ENCODE results near the gene SLC4A9.
A peak's percentile ranks its signal among the peaks of the same experiment; 100 is the strongest.
"Not testable (repeated sequence)": the region's sequence is repeated elsewhere in the genome, so short reads cannot be mapped to it uniquely, and the experiment has no call there.

The SLC4A9 gene

DNA sequence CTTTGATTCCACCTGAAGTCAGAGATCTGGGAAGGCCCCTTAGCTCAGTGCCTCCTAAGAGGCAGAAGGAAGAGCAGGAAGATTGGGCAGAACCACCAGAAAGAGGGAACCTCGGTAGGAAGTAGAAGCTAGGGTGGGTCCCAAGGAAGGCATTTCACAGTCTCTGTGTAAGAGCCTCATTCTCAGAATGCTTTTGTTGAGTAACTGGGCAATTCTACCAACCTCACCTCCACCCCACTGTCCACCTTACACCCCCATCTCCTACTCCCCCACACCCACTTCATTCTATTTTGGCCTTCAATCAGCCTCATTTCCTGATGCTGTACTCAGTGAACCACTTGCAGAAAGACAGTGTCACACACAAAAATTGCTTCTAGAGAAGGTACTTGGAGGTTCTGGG lies 17.1 kb upstream of the SLC4A9 start:
- DNase-seq (ENCODE audit: low read depth): no peak
- no peak overlapping the region for H3K4me3 ChIP-seq (ENCODE audit: control insufficient read depth, low read depth, low read length)
- TF ChIP-seq CTCF (IDR thresholded peaks at IDR 0.05; ENCODE audit: control insufficient read depth, insufficient read depth, low read depth, low read length, missing control alignments): no peak

GRCh38 chr5:140343849-140344248 lies 16.1 kb upstream of the SLC4A9 start:
- not testable (repeated sequence) for DNase-seq (ENCODE audit: low read depth); H3K4me3 ChIP-seq (ENCODE audit: control insufficient read depth, low read depth, low read length)

DNA sequence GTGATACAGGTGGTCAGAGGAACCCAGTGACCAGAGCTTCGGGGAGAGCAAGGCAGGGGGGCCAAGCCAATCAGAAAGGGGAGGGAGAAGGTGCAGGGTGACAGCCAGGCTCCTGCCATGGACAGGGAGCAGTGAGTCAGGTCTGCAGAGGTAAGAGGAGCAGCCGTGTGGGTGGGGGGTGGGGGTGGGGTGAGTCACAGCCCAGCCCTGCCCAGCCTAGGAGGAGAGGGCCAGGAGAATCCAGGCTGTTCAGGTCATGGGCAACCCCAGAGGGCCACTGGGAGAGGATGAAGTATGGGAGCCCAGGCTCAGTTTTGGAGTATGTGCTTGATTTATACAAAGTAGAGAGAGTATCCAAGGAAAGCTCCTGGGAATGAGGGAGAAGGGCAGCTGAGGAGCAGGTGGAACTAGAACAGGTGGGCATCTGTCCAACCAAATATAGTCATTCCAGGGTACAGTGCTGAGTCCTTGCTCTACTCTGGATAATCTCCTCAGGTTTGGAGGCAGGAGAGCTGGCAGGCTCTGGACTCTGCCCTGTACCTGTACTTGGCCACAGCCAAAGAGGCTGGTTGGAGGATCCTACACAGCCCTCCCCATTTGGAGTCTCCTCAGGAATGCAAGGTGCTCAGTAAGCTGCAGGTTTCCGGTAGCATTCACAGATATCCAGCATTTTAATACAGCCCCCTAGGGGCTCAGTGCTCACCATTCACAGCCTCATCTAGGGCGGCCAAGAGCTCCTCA lies 15.1 kb upstream of the SLC4A9 start:
- TF ChIP-seq CTCF (IDR thresholded peaks at IDR 0.05; ENCODE audit: control insufficient read depth, insufficient read depth, low read depth, low read length, missing control alignments): no peak
- H3K4me3 ChIP-seq (ENCODE audit: control insufficient read depth, low read depth, low read length): no peak overlapping the region
- DNase-seq (ENCODE audit: low read depth): no peak

DNA sequence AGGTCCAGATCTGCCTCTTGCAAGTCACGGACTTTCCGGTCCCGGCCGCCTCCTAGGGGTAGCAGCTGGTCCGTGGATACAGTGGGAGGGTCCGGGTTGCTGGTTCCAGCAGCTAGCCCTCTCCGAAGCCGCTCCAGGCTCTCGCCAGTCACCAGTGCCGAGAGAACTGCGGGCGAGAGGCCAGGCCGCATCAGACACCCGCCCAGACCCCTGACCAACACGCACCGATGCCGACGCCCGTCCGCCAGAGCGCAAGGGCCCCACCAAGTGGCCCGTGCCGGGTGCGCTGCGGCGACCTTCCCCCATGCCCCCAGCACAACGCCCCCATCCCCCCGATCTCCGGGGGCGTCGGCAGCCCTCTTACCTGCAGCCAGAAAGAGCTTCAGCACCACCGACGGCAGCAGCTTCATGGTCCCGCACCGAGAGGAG lies 14.1 kb upstream of the SLC4A9 start:
- peak; percentile 53 for TF ChIP-seq CTCF (IDR thresholded peaks at IDR 0.05; ENCODE audit: control insufficient read depth, insufficient read depth, low read depth, low read length, missing control alignments)
- DNase-seq (ENCODE audit: low read depth): no peak
- peak overlapping the region; percentile 67 for H3K4me3 ChIP-seq (ENCODE audit: control insufficient read depth, low read depth, low read length)

- DNase-seq (ENCODE audit: low read depth): no peak
- H3K4me3 ChIP-seq (ENCODE audit: control insufficient read depth, low read depth, low read length): peak within 1 kb of the TSS; percentile 67
- TF ChIP-seq CTCF (IDR thresholded peaks at IDR 0.05; ENCODE audit: control insufficient read depth, insufficient read depth, low read depth, low read length, missing control alignments): peak; percentile 52
These were observed 13.4 kb upstream of the SLC4A9 start, which contains the start of gene HBEGF for GRCh38 chr5:140346348-140347221. Gene HBEGF, minus strand, starts transcription at chr5:140346603. Its CDS starts 275 bp downstream, at chr5:140346328.

DNA sequence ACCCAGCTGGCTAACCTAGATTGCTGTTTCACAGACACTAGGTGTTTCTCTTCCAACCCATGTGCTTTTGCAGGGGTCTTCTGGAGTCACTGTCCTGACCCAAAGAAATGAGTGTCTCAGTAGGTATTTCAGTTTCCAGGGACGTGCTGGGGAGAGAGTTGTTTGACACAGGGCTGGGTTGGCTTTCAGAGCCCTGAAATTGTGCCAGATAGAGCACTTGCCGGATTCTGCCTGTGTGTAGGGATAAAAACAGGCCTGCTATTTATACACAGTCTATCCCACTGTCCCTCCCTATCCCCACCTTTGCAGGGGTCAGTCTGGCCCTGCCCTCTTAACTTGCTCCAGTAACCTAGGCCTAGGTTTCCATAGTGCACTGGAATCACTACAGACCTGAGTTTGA lies 12.6 kb upstream of the SLC4A9 start:
- no peak for DNase-seq (ENCODE audit: low read depth)
- no peak for TF ChIP-seq CTCF (IDR thresholded peaks at IDR 0.05; ENCODE audit: control insufficient read depth, insufficient read depth, low read depth, low read length, missing control alignments)
- H3K4me3 ChIP-seq (ENCODE audit: control insufficient read depth, low read depth, low read length): no peak overlapping the region

- no peak for TF ChIP-seq CTCF (IDR thresholded peaks at IDR 0.05; ENCODE audit: control insufficient read depth, insufficient read depth, low read depth, low read length, missing control alignments)
- H3K4me3 ChIP-seq (ENCODE audit: control insufficient read depth, low read depth, low read length): no peak overlapping the region
- no peak for DNase-seq (ENCODE audit: low read depth)
These were observed 11.9 kb upstream of the SLC4A9 start for GRCh38 chr5:140348104-140348503.
